Measurements from ENCODE around the gene TOR1AIP2.

DNA sequence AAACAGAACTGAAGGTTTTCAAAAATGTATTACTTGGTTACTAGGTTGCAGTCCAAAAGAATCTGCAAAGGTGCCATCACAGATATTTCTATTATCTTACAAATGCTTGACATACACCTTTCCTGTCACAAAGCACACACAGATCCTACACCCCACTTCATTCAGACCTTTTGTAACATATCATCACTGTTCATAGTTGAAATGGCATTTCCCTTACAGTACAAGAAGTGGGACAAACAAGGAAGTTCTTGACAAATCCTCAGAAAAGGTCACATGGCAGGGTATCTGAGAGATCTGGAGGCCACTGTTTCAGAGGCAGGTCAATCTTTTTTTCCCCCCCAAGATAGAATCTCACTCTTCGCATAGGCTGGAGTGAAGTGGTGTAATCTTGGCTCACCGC, 21.3 kb downstream of the TOR1AIP2 start:
- TF ChIP-seq POLR2A (IDR thresholded peaks at IDR 0.05), result no peak
- TF ChIP-seq, protein P1, sequence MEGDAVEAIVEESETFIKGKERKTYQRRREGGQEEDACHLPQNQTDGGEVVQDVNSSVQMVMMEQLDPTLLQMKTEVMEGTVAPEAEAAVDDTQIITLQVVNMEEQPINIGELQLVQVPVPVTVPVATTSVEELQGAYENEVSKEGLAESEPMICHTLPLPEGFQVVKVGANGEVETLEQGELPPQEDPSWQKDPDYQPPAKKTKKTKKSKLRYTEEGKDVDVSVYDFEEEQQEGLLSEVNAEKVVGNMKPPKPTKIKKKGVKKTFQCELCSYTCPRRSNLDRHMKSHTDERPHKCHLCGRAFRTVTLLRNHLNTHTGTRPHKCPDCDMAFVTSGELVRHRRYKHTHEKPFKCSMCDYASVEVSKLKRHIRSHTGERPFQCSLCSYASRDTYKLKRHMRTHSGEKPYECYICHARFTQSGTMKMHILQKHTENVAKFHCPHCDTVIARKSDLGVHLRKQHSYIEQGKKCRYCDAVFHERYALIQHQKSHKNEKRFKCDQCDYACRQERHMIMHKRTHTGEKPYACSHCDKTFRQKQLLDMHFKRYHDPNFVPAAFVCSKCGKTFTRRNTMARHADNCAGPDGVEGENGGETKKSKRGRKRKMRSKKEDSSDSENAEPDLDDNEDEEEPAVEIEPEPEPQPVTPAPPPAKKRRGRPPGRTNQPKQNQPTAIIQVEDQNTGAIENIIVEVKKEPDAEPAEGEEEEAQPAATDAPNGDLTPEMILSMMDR (IDR thresholded peaks at IDR 0.05), result no peak
